Measurements from ENCODE around the gene CPN1.

Gene CPN1

GRCh38 chr10:100075426-100076220 lies 6.0 kb downstream of the CPN1 start:
- DNase-seq: no peak

GRCh38 chr10:100072514-100072913 lies 9.2 kb downstream of the CPN1 start:
- no peak for DNase-seq

- no peak for DNase-seq
Measured at GRCh38 chr10:100071529-100071928, 10.1 kb downstream of the CPN1 start.

GRCh38 chr10:100067466-100067865 lies 14.2 kb downstream of the CPN1 start:
- DNase-seq: no peak

- no peak for DNase-seq
Measured at GRCh38 chr10:100065084-100065660, 16.5 kb downstream of the CPN1 start.

DNA sequence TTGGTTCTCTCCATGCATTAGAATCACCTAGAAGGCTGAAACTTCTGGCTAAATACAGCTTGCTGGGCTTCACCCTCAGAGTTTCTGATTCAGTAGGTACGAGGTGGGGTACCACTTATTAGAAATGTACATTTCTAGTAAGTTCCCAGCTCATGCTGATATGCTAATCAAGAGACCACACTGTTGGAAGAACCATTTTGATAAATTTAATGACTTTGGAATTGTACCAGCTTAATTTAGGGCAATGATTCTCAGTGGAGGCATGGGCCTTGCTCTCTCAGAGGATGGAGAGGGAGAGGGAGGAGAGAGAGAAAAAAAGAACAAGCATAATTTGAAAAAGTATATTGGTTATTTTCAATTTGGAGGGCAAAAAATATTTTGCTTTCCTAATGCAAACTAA lies 20.3 kb downstream of the CPN1 start:
- DNase-seq: no peak

GRCh38 chr10:100057948-100058347 lies 23.7 kb downstream of the CPN1 start:
- DNase-seq: no peak

DNA sequence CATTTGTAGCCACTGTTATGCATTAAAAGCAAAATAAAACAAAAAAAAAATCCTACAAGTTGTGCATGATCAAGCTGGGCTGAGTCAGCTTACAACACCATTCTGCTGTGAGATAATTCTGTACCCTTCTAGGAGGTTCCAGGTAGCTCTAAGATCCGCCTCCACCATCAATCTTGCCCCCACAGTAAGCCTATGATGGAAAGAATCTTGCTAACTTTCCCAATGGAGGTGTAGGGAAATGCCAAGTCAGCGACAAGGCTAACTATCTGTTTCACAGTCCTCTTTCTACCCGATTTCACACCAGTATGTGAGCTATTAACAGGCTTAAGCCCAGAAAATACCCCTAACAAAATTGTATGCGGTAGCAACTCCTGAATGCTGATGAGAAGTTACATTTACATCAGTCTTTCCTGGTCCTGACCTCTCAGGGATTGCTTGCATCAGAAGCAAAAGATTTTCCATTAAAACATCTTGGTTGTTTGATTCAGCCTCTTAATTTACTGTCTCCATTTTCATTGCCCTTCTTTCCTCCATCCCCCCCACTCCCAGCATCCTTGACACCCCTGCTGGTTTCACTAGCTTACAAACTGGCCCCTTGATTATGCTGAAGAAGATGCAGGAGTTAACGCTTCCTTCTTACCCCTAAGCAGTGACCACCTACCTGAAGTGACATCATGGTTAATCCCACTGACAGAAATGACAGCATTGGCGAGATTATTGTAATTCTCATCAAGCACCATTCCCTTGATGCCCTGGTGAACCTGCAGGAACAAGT lies 27.8 kb downstream of the CPN1 start:
- no peak for DNase-seq

GRCh38 chr10:100046021-100046486 lies 35.6 kb downstream of the CPN1 start:
- peak; percentile 72 for DNase-seq

DNA sequence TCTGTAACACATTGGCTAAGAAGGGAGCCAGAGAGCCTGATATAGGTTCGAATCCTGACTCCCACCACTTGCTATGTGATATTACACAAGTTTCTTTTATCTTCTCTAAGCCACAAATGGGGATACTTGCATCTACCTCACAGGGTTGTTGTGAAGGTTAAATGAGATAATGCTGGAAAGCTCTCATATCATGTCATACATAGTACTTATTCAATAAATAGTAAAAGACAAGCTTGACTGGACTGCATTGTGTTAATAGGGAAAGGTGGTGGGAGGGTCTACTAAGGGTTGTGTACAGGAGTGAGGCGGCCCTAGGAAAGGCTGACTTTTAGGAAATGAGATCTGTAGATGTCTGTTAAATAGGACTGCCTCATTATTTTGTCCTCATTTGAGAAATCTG lies 36.1 kb downstream of the CPN1 start:
- no peak for DNase-seq

GRCh38 chr10:100043796-100044195 lies 37.9 kb downstream of the CPN1 start:
- DNase-seq: no peak

GRCh38 chr10:100043344-100043743 lies 38.3 kb downstream of the CPN1 start:
- DNase-seq: no peak

GRCh38 chr10:100041306-100042002 lies 40.2 kb downstream of the CPN1 start:
- DNase-seq: peak; percentile 35

DNA sequence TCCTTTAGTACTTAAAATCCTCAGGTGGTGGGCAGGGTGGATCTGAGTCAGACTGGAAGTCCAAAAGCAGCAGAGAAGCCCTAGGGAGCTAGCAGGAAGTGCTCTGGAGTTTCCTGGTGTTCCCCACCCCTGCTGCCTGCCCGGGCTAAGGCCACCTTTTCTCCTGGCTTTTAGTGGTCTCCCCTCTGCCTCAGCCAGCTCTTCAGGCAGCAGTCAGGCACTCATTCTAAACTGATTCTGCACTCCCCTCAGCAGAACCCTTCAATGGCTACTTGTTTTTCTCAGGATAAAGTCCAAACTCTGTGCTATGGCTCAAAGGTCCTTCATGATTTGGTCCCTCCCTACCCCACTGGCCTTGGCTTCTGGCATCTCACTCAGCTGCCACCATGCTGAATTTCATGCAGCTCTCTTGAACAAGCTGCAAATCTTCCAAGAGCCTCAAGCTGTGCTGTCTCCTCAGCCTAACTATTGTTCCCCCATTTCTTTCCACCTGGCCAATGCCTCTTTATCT lies 43.1 kb downstream of the CPN1 start:
- DNase-seq: no peak

GRCh38 chr10:100037758-100038315 lies 43.8 kb downstream of the CPN1 start:
- no peak for DNase-seq

GRCh38 chr10:100036850-100037249 lies 44.8 kb downstream of the CPN1 start:
- DNase-seq: no peak

DNA sequence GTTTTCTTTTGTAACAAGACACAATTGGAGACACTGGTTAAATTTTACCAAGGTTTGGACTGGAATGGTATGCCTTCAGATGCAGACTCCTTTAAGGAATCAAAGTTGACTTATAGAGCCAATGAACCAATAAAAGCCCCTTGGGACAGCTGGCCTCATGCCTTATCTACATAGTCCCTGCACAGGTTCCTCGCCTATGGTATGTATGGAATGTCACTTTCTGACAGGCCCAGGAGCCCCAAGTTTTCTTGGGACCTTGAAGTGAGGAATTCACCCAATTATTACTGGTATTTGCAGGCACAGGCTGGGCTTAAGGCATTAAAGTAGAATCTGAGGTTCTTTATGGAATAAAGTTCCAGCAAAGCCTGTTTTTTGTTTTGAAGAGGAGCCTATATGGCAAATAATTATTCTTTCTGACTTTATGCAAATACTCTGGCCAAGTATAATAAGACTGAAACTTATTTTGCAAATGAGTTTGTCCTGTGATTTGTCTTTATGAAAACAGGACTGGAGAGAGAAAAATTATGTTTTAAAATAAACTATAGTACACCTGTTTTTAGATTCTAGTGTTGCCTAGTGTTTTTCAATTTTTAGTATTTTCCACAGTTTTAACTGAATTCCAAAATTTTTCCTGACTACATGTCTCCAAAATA lies 47.8 kb downstream of the CPN1 start:
- DNase-seq: no peak

DNA sequence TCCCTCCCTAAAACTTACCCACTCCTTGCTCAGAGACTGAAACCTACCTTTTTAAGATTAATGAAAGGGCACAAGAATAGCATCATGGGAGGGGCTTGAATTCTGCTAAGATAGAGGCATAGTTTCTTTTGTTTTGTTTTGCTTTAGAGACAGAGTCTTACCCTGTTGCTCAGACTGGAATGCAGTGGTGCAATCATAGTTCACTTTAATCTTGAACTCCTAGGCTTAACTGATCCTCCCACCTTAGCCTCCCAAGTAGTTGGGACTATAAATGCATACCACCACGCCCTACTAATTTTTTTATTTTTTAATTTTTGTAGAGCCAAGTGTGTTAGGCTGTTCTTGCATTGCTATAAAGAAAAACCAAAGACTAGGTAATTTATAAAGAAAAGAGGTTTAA lies 54.3 kb downstream of the CPN1 start:
- DNase-seq: no peak

DNA sequence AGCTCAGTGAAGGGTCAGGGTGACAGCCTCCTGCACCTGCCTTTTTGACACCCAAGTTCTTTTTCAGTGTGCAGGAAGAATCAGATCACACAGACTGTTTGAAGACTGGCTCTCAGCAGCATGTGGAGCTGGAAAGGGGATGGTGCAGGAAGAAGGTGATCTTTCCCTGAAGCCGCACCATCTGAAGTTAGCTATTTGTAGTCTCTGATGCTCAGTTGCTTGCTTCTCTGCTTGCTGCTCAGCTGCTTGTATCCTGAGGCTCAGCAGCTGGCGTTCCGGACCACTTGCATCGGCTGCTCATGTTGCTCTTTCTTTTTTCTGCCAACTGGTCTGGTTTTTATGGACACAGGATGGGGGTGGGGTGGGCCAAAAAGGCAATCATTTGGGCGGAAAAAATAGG lies 56.1 kb downstream of the CPN1 start:
- no peak for DNase-seq

DNA sequence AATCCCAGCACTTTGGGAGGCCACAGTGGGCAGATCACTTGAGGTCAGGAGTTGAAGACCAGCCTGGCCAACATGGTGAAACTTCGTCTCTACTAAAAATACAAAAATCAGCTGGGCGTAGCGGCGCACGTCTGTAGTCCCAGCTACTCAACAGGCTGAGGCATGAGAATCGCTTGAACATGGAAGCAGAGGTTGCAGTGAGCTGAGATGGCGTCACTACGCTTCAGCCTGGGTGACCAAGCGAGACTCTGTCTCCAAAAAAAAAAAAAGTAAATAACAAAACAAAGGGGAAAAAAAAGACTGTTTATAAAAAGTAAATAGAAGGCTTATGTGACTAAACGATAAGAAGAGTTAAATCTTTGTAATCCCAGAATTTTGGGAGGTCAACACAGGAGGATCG lies 56.9 kb downstream of the CPN1 start:
- DNase-seq: no peak

DNA sequence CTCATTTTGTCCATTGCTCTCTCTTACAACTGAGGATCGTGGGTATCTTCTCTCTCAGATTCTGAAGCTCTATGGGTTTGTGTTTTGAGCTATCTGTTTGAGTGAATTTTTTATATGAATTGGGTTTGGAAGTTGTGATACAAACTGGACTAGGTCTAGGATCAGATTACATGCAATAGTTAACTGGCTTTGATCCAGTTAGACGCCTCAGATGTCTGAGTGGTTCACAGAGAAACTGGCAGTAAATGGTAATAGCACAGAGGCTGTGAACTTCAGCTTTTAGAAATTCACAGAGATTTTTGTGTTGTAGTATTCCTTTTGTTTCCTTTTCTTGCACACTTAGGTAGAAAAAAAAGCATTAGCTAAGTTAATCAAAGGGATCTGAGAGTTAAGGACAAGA lies 59.3 kb downstream of the CPN1 start:
- no peak for DNase-seq

- no peak for DNase-seq
Measured at GRCh38 chr10:100021322-100021721, 60.3 kb downstream of the CPN1 start.
